Measurements from ENCODE around the gene IPO9. TPM values are rescaled to one million over a fixed set of nuclear protein-coding genes. Genes with fewer than 3 reads are reported as not detected.

Gene IPO9
- total RNA-seq, result 10 to 100 TPM in 2 of 4 donors, 1 to 10 TPM in 2; 7.2 to 16.3 (median 10.3) TPM

- intact Hi-C loops (cut with DNase I; ENCODE audit: low total_unique reads), result loop anchor here (5.0 kb wide), 2 partner anchors 58 to 143 kb away; partner anchors contain the start of gene SHISA4
Observed at GRCh38 chr1:201828820-201829774, at the start of gene IPO9. IPO9 (plus strand) TSS chr1:201829157; CDS start chr1:201829210, 53 bp downstream.

GRCh38 chr1:201779351-201779880 is 49.5 kb upstream of the IPO9 start:
- ATAC-seq, result no peak

More at GRCh38 chr1:201828820-201829774, at the start of gene IPO9:
- Histone ChIP-seq H3K4me1 (peaks cover 32 to 55% of the 10 kb centered on the region in 2 donors), H3K9me3 (no peaks in the 10 kb centered on the region), H3K4me3 (peak within 1 kb of the TSS; percentile 66 to 100 (median 97)), H3K27me3 (no peaks in the 10 kb centered on the region), H3K36me3 (no peaks in the 10 kb centered on the region), H3K27ac (peak within 1 kb of the TSS; percentile 85 to 99 (median 96))
- ATAC-seq (peak; percentile 92 to 94), DNase-seq (peak; percentile 82 to 92)
- in situ Hi-C loops (cut with MboI; ENCODE audit: low sequenced_read_pairs in 4 of 4), result no loop called here
- TF ChIP-seq POLR2A (IDR thresholded peaks at IDR 0.05), result peak; percentile 78
- peak; percentile 93 to 98 (median 97) for TF ChIP-seq CTCF (IDR thresholded peaks at IDR 0.05 in 4 of 5, conservative IDR thresholded peaks at IDR 0.05 in 1 of 5)

GRCh38 chr1:201780952-201781351 is 48.0 kb upstream of the IPO9 start:
- intact Hi-C loops (cut with DNase I; ENCODE audit: low total_unique reads), result no loop called here
- Histone ChIP-seq H3K9me3 (no peaks in the 10 kb centered on the region), H3K4me3 (no peak overlapping the region), H3K27me3 (no peaks in the 10 kb centered on the region), H3K27ac (no peak overlapping the region), H3K36me3 (no peaks in the 10 kb centered on the region), H3K4me1 (peaks cover 5 to 7% of the 10 kb centered on the region in 2 donors)
- no peak for TF ChIP-seq CTCF (IDR thresholded peaks at IDR 0.05 in 4 of 5, conservative IDR thresholded peaks at IDR 0.05 in 1 of 5)
- no peak for TF ChIP-seq POLR2A (IDR thresholded peaks at IDR 0.05)
- DNase-seq (no peak), ATAC-seq (no peak)
- in situ Hi-C loops (cut with MboI; ENCODE audit: low sequenced_read_pairs in 4 of 4), result loop anchor here in 1 of 4 donors (10.0 kb wide), 1 partner anchor 66 kb away; no protein-coding TSS in a partner anchor

More at GRCh38 chr1:201779351-201779880, 49.5 kb upstream of the IPO9 start:
- TF ChIP-seq CTCF (IDR thresholded peaks at IDR 0.05 in 4 of 5, conservative IDR thresholded peaks at IDR 0.05 in 1 of 5) (no peak), POLR2A (IDR thresholded peaks at IDR 0.05) (no peak)
- peak overlapping the region in 2 of 4 donors; percentile 3 to 27 for H3K27ac ChIP-seq
- no peaks in the 10 kb centered on the region for H3K36me3 ChIP-seq
- peaks cover 5 to 7% of the 10 kb centered on the region in 2 donors for H3K4me1 ChIP-seq
- no peaks in the 10 kb centered on the region for H3K27me3 ChIP-seq
- intact Hi-C loops (cut with DNase I; ENCODE audit: low total_unique reads) (no loop called here), in situ Hi-C loops (cut with MboI; ENCODE audit: low sequenced_read_pairs in 4 of 4) (no loop called here)
- H3K9me3 ChIP-seq, result no peaks in the 10 kb centered on the region
- H3K4me3 ChIP-seq, result no peak overlapping the region
- no peak for DNase-seq

GRCh38 chr1:201781437-201781836 is 47.5 kb upstream of the IPO9 start:
- Histone ChIP-seq H3K27ac (no peak overlapping the region), H3K27me3 (no peaks in the 10 kb centered on the region), H3K4me3 (no peak overlapping the region), H3K4me1 (peaks cover 5 to 10% of the 10 kb centered on the region in 2 donors), H3K9me3 (no peaks in the 10 kb centered on the region), H3K36me3 (no peaks in the 10 kb centered on the region)
- TF ChIP-seq POLR2A (IDR thresholded peaks at IDR 0.05) (no peak), CTCF (IDR thresholded peaks at IDR 0.05 in 4 of 5, conservative IDR thresholded peaks at IDR 0.05 in 1 of 5) (no peak)
- DNase-seq (no peak), ATAC-seq (no peak)
- in situ Hi-C loops (cut with MboI; ENCODE audit: low sequenced_read_pairs in 4 of 4), result loop anchor here in 1 of 4 donors (10.0 kb wide), 1 partner anchor 67 kb away; no protein-coding TSS in a partner anchor
- intact Hi-C loops (cut with DNase I; ENCODE audit: low total_unique reads), result no loop called here

All from gastrocnemius medialis (tissue), 4 donors.